Stimulated activated naive CD4-positive, alpha-beta T cell treated with Interleukin-2 at 50 U/mL for 16 hours (primary cell): Measurements from ENCODE around the gene SLC2A6.
A peak's percentile ranks its signal among the peaks of the same experiment; 100 is the strongest.

ENCODE experiments used
- DNase-seq: peaks from one replicate; lab custom pipeline; 2025; lab: John Stamatoyannopoulos, UW

Gene SLC2A6, protein sequence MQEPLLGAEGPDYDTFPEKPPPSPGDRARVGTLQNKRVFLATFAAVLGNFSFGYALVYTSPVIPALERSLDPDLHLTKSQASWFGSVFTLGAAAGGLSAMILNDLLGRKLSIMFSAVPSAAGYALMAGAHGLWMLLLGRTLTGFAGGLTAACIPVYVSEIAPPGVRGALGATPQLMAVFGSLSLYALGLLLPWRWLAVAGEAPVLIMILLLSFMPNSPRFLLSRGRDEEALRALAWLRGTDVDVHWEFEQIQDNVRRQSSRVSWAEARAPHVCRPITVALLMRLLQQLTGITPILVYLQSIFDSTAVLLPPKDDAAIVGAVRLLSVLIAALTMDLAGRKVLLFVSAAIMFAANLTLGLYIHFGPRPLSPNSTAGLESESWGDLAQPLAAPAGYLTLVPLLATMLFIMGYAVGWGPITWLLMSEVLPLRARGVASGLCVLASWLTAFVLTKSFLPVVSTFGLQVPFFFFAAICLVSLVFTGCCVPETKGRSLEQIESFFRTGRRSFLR

GRCh38 chr9:133478851-133479711, at the start of gene SLC2A6:
Gene SLC2A6, minus strand, starts transcription at chr9:133479099. Its CDS starts 40 bp downstream, at chr9:133479059.
- peak; percentile 80 for DNase-seq

DNA sequence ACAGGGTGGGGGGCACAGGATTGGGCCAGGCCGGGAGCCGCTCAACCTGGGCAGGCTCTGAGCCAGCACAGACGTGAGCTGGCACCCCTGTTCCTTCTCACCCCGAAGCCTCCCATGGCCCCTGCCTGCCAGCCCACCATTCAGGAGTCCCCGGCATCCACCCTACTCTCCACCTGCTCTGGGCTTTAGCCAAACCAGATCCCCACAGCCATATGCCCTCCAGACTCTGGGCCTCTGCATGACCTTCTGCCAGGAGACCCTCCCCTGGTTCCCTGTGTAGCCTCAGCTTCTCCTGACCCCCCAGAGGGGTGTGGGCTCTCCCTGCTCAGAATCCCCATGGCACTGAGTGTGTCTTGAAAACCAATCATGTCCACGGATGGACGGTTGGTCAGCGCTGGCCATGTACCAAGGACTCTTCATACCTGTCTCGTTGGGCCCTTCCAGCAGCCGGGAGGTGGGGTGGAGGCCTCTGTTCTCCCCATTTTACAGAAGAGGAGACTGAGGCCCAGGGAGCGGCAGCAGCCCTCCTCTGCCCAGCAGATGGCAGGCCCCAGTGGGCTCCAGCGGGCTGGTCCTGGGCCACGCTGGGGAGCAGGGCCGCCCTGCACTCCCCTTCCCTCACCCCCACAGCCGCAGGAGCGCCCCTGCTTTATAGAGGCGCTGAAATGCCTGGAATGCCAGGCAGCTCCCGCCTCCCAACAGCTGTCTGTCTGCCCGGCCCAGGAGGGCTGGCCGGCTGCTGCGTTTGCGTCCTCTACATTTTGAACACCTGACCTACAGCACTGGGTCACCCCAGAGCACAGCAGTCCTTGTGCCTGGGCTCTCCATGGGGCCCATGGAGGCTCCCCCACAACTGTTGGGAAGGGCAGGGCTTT, 49.3 kb upstream of the SLC2A6 start:
- no peak for DNase-seq

- DNase-seq: no peak
Measured at GRCh38 chr9:133527444-133527920, 48.6 kb upstream of the SLC2A6 start.

- no peak for DNase-seq
Measured at GRCh38 chr9:133526721-133527321, 47.9 kb upstream of the SLC2A6 start.

GRCh38 chr9:133525677-133526076, 46.8 kb upstream of the SLC2A6 start:
- no peak for DNase-seq

DNA sequence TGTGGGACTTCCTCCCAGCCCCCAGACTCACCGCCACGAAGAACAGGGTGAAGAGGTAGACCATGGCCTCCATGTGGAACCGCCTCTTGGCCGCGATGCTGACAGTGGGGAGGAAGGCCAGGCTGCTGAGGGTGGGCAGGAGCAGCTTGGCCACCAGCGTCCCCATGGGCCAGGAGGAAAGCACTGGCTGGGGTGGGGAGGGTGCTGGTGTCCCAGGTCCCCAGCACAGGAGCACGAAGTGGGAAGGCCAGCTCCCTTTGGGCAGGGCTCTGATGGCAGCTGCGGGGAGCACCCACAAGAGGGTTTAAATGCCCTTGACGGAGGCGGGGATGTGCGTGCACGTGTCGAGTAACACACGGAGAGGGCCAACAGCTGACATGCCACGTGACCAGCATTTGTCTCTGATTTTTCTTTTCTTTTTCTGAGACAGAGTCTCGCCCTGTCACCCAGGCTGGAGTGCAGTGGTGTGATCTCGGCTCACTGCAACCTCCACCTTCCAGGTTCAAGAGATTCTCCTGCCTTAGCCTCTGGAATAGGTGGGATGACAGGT, 45.9 kb upstream of the SLC2A6 start, which contains the start of gene MYMK:
Gene MYMK (minus strand): TSS at position 281 of the 550 bp plus-strand sequence. CDS start 115 bp downstream, at position 166.
- no peak for DNase-seq

DNA sequence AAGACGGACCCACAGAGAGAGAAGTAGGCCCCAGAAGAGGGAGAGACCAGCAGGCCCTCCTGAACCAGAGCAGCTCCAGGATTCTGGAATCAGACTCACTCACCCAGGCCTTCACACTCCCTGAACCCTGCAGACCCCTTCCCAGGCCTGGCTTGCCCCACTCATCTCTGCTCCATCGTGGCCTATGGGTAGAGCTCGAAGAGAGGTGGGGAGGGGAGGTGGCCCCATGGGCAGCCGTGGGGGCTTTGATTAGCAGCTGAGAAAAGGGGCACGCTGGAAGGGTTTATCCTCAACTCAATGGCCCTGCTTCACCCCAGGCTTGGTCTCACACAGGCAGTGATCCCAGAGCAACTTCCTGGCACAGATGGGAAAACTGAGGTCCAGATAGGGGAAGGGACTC, 45.2 kb upstream of the SLC2A6 start:
- no peak for DNase-seq

DNA sequence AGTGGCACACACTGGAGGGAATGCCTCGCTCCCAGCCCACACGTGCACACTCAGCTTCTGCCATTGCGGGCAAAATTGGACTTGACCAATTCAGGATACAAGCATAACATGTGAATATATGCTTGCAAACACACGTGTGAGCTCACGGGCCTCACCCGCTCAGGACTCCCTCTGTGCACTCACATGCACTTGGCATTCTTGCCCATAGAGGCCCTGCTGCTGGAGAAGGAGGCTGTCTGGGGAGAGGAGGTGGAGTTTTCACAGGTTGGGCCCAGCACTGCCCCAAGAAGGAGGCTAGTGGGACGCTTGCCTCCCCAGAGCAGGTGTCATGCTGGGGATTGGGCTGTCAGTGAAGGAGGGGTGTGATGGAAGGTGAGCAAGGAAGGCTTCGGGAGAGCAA, 44.2 kb upstream of the SLC2A6 start:
- no peak for DNase-seq

- no peak for DNase-seq
Measured at GRCh38 chr9:133522073-133522910, 43.4 kb upstream of the SLC2A6 start.

DNA sequence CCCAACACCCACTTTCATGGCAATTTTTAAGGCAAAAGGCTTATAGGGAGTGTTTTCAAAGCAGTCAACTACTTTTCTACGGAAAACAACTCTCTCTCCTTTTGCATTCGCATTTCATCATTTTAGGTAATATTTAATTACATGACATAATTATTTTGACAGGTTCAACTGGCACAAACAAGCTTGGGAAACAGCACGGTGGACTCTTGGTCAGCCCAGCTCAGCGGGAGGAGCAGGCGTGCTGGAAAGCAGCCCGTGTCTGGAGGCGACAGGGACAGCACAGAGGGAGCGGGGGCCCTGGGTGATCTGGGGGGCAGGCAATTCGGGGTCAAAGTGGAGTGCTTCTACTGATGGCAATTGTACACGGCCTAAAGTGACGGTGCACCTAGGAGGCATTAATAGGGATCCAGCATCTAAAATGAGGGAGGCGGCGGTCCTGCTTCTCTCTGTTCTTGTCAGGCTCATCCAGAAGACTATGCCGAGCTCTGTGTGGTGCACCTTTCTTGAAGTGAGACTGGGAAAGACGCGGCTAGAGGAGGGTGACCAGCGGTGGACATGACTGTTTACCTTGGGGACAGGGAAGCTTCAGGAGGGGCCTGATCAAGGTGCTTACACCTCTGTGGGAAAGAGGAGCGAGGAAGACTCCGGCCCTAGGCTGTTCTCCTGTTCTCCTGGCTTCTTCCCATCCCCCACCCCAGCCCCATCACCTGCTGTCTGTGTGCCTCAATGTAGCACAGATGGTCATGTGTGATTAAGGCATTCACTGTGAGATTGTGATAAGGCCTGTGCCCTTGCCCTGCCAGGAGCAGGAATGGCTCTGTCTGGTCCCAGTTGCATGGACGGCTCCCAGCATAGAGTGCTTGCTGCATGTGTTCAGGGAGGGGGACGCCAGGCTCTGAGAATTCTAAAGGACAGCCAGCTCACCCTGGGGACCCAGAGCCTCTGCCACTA, 42.5 kb upstream of the SLC2A6 start:
- no peak for DNase-seq

GRCh38 chr9:133520121-133520835, 41.4 kb upstream of the SLC2A6 start:
- DNase-seq: no peak

- DNase-seq: no peak
Measured at GRCh38 chr9:133519693-133520092, 40.8 kb upstream of the SLC2A6 start.

GRCh38 chr9:133518706-133519449, 40.0 kb upstream of the SLC2A6 start:
- DNase-seq: no peak

GRCh38 chr9:133518200-133518599, 39.3 kb upstream of the SLC2A6 start:
- DNase-seq: no peak

GRCh38 chr9:133517711-133518110, 38.8 kb upstream of the SLC2A6 start:
- DNase-seq: no peak

GRCh38 chr9:133516961-133517350, 38.1 kb upstream of the SLC2A6 start:
- DNase-seq: no peak

DNA sequence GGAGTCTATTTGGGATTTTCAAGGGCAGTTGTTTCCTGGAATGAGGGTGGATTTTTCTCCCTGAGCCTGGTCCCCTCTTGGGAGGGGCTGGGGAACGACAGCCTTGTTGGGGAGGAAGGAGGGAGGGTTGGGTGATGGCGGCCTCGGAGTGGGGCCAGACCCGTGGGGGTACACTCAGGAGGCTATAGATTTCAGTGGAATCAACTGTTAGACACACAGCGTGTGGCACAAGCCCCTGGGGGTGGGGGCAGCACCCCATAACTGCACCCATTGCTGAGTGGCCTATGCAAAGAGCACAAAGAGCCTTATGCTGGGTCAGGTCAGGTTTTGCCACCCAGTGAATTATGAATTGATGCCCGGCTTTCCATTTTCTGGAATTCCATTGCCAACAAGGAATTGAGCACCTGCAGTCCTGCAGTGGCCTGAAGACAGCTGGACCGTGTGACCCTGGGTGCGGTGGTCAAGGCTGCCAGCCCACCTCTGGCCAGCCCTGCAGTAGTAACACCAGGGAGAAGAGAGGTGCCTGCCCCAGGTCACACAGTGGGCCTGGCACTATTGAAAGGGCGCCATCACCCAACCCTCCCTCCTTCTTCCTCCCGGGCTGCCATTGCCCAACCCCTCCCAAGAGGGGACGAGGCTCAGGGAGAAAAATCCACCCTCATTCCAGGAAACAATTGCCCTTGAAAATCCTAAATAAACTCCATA, 37.5 kb upstream of the SLC2A6 start:
- DNase-seq: no peak
